NCI-H226 (cell line): ENCODE data around the gene SAT1.
A peak's percentile ranks its signal among the peaks of the same experiment; 100 is the strongest.
"Not testable (repeated sequence)": the region's sequence is repeated elsewhere in the genome, so short reads cannot be mapped to it uniquely, and the experiment has no call there.

ENCODE experiments used
- DNase-seq: peaks from one replicate; pipeline ENCODE4 v3.0.0-alpha.2; 2015

Gene SAT1

GRCh38 chrX:23782863-23783588 is at the start of gene SAT1:
TSS of gene SAT1 (plus strand) at chrX:23783173. CDS start at chrX:23783352, 179 bp downstream.
- DNase-seq = peak; percentile 89

GRCh38 chrX:23736030-23736429 is 46.9 kb upstream of the SAT1 start:
- no peak for DNase-seq

DNA sequence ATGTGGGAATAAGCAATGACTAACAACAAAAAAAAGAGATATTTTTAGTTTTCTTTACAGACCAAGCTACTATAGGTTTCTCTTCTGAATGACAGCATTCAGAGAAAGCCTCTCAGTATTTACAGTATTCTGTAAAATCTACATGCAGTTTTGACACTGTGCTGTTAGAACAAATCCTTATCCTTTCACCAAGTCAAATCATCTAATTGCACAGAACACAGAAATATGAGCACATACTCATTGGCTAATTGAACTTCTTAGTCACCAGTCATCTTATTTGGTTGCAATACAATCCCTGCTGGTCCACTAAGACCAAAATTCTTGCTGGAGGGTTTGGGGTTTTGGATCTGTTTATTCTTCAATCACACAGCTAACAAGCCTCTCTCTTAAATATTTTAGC is 45.6 kb upstream of the SAT1 start:
- no peak for DNase-seq

GRCh38 chrX:23742174-23742696 is 40.7 kb upstream of the SAT1 start:
- peak; percentile 76 for DNase-seq

DNA sequence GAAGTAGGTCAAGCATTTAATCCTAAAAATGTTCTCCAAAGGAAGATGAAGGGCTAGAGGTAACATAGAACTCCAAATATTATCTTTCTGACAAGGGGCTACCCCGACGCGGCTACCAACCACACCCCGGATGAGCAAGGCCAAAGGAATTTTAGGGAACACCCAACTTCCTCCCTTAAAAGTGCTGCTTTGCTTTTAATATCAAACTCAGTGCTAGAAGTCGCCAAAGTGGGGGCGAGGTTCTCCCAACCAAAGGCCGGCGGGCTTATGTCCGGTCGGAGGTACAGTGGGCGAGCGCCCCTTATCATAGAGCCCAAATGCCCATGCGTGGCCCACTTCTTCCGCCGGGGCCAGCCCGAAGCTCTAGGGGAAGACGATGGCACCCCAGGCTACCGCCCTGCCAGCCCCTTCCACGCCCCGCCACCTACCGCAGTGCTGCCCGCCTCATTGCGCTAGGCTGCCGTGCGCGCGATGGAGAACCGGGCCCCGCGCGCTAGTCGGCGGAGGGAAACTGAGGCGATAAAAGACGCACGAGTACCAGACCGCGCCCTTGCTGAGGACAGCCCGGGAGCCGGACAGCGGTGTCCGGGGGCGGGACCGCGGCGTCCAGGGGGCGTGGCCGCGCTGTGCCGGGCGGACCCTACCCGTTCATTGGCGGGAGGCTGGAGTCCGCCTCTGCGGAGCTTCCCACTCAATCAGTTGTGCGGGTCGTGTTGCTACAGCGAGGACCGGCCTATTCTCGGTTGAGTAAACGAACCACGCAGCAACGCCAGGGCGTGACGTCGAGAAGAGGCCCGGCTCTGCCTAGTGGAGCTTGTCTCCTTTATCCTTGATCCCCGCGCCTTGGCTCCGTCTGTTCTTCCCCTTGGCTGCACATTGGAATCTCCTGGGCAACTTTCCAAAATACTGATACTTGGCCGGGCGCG is 40.0 kb upstream of the SAT1 start, which contains the start of gene ACOT9:
Gene ACOT9, minus strand, starts transcription at position 580 of the 926 bp plus-strand sequence. Its CDS starts 132 bp downstream, at position 448.
- peak; percentile 98 for DNase-seq

DNA sequence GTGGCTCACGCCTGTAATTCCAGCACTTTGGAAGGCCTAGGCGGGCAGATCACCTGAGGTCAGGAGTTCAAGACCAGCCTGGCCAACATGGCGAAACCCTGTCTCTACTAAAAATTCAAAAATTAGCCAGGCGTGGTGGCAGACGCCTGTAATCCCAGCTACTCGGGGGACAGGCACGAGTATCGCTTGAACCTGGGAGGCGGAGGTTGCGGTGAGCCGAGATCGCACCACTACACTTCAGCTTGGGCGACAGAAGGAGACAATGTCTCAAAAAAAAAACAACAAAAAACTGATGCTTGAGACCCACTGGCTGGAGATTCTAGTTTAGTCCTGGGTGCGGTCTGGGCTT is 39.4 kb upstream of the SAT1 start:
- DNase-seq = not testable (repeated sequence)

DNA sequence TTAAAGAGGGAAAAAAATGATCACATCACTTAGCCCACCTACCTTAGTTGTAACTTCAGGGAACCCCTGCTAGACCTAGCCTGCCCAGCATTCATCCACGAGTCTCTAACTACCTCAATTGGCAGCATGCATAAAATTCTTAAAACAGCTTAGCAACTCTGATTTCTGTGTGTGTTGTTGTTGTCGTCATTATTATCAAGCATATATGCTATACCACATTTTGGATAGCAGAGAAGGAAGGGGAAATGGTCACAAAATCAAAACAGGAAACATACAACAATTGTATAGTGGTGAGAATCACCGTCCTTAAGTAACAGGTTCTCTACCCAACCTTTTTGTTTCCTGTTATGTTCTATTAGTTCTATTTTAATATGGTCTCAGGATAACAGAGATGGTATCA is 37.2 kb upstream of the SAT1 start:
- DNase-seq = no peak

DNA sequence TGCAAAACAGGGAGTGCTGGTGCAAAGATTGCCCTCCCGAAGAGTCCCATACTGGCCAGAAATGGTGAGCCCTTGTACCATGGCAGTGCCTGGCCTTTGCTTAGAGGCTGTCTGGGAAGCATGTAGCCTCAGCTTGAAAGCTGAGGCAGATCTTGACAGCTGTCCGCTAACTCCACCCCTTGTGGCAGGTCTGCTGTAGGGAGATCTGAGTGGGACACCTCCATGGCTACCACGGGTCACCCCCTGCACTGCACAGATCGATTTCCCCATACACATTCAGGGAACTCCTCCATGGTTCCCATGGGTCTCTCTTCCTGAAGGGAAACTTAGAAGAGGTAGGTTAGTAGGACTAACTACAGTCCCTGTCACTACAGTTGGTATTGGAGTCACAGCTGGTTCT is 33.8 kb upstream of the SAT1 start:
- DNase-seq = no peak

DNA sequence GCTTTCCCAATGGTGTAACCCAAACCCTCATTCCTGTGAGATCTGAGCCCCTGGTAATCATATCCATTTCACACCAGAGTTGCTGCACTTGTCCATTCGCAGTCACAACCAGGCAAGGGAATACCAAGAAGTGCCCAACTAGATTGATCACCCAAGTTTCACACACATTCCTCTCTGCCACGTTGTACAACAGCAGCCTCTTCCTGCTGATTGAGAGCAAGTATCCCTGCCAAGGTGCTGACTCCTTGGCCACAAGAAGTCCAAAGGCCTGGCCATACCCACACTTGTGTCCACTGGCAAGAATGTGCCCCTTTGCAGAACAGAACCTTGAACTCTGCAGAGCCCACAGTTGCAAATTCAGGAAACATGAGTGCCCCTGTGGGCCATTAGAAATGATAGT is 33.4 kb upstream of the SAT1 start:
- no peak for DNase-seq

DNA sequence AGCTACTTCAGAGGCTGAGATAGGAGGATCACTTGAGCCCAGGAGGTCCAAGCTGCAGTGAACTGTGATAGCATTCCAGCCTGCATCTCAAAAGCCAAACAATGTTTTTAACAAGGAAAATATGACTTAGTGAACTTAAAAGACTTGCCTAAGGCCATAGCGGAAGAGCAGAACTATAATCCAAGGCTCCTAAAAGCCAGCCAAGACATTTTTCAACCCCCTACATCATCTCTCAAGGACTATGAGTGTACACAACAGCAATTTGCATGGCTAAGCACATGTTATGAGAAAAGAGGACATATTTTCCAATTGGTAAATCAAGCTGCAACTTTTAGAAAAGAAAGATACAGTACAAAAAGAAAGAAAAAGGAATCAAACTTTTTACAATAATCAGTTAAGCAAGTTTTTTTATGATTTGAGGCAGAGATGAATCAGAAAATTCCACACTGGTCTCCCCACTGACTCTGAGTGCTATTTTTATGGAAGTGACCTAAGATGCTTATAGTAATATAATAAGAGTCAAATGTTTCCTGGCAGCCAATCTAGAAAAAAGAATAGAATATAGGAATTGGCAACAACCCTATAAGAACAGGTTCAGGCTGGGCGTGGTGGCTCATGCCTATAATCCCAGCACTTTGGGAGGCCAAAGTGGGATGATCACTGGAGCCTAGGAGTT is 30.1 kb upstream of the SAT1 start:
- peak; percentile 64 for DNase-seq

- DNase-seq = no peak
Measured at GRCh38 chrX:23754664-23755063, 28.3 kb upstream of the SAT1 start.

DNA sequence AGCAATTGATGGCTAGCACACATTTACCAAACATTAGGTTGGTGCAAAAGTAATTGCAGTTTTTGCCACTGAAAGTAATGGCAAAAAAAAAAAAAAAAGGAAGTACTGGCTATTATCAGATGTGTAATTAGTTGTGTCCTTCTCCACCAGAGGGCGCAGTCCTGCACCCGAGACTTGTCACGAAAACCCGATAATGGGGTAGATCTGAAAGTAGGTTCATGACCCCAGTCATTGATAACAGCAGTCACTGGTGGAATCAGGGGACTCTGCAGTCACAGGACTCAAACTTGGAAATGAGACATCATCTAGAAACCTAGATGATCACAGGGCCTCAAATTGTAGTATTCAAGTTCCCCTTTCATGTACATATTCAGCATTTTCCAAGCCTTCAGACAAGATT is 26.8 kb upstream of the SAT1 start:
- DNase-seq = no peak

DNA sequence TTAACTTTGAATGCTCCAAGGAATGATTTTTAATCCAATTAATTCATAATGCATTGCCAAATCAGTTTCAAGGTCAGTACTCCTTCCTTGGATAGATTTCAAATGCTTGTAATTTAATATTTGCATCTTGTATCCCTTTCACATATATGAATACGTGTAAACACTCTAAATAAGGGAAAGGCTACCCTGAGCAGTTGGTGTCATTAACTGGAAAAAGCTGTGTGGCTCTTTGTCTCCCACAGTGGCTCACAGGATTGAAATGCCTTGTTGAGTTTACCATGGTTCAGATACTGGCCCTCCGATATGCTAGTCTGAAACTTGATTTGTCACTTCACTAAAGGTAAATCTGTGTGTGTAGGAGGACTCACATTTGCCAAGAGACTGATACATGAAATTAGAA is 23.2 kb upstream of the SAT1 start:
- DNase-seq = no peak

DNA sequence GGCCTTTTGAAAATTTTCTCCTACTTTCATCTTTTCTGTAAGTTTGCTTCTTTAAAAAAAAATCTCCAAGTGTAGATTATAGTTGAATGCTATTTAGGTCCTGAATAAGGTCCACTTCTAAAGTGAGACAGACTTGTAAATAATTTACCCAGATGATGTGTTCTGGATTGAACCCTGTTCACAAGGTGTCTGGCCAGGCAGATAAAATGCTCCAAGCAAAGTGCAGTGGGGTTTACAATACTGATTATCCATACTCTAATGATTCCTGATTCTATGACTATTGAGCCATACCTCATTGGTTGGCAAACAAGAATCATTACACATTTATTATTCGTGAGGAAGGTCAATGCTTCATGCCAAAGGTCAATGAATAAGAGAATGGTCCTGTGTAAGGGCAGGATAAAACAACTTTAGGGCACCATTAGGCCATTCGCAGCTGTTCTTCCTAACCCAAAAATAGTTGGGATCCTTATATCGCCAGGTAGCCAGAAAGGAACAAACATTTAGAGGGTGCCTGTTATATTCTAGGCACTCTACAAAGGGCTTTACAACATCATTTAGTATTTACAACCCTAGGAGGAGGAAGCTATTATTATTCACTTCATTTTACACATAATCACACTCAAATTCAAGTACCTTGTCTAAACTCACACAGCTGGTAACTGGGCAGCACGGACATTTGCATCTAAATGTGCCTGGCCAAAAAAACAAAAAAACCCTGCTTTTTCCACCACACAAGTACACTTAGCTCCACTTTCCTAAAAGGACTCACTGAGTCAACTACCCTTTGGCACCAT is 18.6 kb upstream of the SAT1 start:
- DNase-seq = no peak

GRCh38 chrX:23765449-23765848 is 17.5 kb upstream of the SAT1 start:
- no peak for DNase-seq

DNA sequence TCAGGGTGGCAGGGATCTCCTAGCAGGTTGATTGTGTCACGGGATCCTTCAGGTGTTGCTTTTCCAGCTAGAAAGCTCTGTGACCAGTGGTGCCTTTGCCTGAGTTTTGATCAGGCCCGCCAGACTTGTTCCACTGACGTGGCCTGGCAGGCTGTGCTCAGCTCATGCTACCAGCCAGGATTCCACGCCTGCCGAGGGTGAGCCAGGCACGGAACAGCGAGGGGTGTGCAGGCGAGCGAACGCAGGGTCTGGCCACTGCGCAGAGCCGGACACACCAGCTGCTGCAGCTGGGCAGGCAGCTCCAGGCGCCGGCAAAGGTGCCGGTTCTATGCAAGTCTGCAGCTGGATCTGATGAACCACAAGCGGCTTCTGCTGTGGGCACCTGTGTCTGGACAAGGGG is 17.1 kb upstream of the SAT1 start:
- DNase-seq = no peak

GRCh38 chrX:23766650-23767551 is 16.1 kb upstream of the SAT1 start:
- DNase-seq = no peak

DNA sequence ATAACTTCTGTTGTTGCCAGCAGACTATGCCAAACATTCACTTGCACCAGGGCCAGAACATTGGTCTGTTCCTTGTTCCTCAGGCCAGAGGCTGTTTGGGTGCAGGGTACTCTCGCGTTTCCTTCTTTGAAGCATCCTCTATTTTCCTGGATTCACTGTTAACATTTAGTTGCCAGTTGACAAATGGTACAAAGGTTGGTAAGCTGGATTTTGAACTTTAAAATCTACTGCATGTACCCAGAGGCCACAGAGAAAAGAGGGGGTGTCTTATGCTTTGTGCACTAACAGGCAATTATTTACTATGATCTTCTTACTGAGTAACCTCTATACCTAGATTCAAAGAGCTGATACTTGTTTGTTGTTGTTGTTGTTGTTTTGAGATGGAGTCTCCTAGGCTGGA is 12.8 kb upstream of the SAT1 start:
- no peak for DNase-seq

DNA sequence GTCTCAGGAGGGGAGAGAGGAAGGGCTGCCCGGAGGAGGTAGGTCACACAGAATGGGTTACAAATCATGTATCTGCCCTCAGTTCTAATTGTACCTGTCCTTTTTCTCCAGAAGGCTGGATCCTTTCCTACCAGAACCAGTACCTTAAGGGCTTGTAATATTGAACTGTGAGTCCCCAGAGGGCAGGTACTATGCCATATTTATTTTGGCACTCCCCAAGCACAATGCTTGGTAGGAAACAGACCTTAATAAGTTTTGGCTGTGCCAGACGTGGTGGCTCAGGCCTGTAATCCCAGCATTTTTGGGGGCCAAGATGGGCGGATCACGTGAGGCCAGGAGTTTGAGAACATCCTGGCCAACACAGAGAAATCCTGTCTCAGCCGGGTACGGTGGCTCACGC is 11.9 kb upstream of the SAT1 start:
- DNase-seq = not testable (repeated sequence)

DNA sequence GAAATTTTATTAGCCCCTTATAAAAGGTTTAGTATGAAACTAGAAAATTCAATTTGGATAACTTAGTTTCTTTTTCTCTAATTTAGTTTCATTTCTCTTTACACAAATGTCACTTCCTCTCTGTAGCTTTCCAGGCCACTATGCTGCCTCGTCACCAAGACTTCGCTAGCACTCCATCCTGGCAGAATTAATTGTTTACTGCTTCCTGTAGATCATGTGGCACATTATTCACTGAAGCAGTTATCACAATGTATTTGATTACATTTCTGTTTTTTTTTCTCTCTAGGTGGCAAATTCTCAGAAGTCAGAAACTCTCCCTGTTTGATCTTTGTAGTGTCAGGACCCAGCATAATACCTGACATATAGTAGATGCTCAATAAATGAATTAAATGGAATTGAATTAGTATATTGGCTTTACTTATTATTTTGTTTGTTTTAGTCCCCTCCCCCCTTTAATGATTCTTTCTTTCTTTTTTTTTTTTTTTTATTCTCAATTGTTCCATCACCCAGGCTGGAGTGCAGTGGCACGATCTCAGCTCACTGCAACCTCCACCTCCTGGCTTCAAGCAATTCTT is 9.3 kb upstream of the SAT1 start:
- DNase-seq = no peak

DNA sequence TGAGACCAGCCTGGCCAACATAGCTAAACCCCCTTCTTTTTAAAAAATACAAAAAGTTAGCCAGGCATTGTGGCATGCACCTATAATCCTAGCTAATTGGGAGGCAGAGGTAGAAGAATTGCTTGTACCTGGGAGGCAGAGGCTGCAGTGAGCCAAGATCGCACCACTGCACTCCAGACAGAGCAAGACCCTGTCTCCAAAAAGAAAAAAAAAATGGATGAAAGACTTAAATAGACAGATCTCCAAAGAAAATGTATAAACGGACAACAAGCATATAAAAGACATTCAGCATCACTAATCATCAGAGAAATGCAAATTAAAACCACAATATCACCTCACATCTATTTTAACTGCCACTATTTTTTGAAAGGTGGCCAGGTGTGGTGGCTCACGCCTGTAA is 6.6 kb upstream of the SAT1 start:
- no peak for DNase-seq
